Measurements from ENCODE around the gene SLC41A1. TPM values are rescaled to one million over a fixed set of nuclear protein-coding genes. Genes with fewer than 3 reads are reported as not detected.

Gene SLC41A1
- total and polyA plus RNA-seq, 4 experiments from 2014 or later: 9.1 to 26.3 (median 20.2) TPM

GRCh38 chr1:205751036-205751651, 61.9 kb downstream of the SLC41A1 start:
- ChIA-PET POLR2A (ENCODE audit: partially characterized antibody) (interaction anchor here (0.7 to 3.8 kb wide), 6 partner anchors 10 to 120 kb away, joined by 3 to 129 read pairs (median 16); partner anchors contain the start of genes ELK4, RAB29 and SLC41A1), CTCF (ENCODE audit: partially characterized antibody) (interaction anchor here (1.0 kb wide), 1 partner anchor 21 kb away, joined by 4 read pairs; no protein-coding TSS in a partner anchor)
- H3K4me1 Mint-ChIP-seq: peaks cover 24 to 50% (median 35%) of the 10 kb centered on the region in 4 donors
- peak overlapping the region; percentile 17 to 98 (median 94) for H3K4me3 Mint-ChIP-seq
- no peak for DNase-seq
- H3K27me3 Mint-ChIP-seq: peaks cover 0 to 2% of the 10 kb centered on the region in 2 donors
- peaks cover 0 to 12% of the 10 kb centered on the region in 2 donors for H3K36me3 Mint-ChIP-seq
- Histone ChIP-seq H3K4me1 (ENCODE audit: insufficient read depth, low read length) (peaks cover 34% of the 10 kb centered on the region), H3K4me3 (ENCODE audit: low read length in 2 of 2) (no peak overlapping the region), H3K27me3 (ENCODE audit: insufficient read depth, low read length) (no peaks in the 10 kb centered on the region), H3K9me3 (ENCODE audit: control insufficient read depth in 1 of 2, low read length in 2 of 2) (no peaks in the 10 kb centered on the region), H3K27ac (ENCODE audit: low read depth, low read length) (no peak overlapping the region), H3K36me3 (ENCODE audit: insufficient read depth, low read length) (no peaks in the 10 kb centered on the region)
- peaks cover 0 to 2% (median 0%) of the 10 kb centered on the region in 8 donors for H3K9me3 Mint-ChIP-seq
- intact Hi-C loops (cut with micrococcal nuclease): no loop called here
- peak overlapping the region; percentile 33 to 99 (median 97) for H3K27ac Mint-ChIP-seq

- Mint-ChIP-seq H3K36me3 (peaks cover 0 to 12% of the 10 kb centered on the region in 2 donors), H3K9me3 (peaks cover 0 to 2% (median 0%) of the 10 kb centered on the region in 8 donors), H3K27ac (peak within 1 kb of the TSS; percentile 95 to 100 (median 98)), H3K27me3 (peaks cover 0 to 2% of the 10 kb centered on the region in 2 donors), H3K4me3 (peak within 1 kb of the TSS; percentile 95 to 99 (median 98)), H3K4me1 (peaks cover 25 to 57% (median 39%) of the 10 kb centered on the region in 4 donors)
- ChIA-PET CTCF (ENCODE audit: partially characterized antibody) (interaction anchor here (1.0 kb wide), 1 partner anchor 22 kb away, joined by 4 read pairs; no protein-coding TSS in a partner anchor), POLR2A (ENCODE audit: partially characterized antibody) (interaction anchor here (0.5 to 3.8 kb wide), 25 partner anchors 10 to 720 kb away, joined by 3 to 129 read pairs (median 5); partner anchors contain the start of genes DSTYK, ELK4, IKBKE and PM20D1)
- DNase-seq: peak; percentile 94 to 99 (median 98)
- Histone ChIP-seq H3K9me3 (ENCODE audit: control insufficient read depth in 1 of 2, low read length in 2 of 2) (no peaks in the 10 kb centered on the region), H3K27me3 (ENCODE audit: insufficient read depth, low read length) (no peaks in the 10 kb centered on the region), H3K4me3 (ENCODE audit: low read length in 2 of 2) (peak within 1 kb of the TSS; percentile 83 to 91), H3K36me3 (ENCODE audit: insufficient read depth, low read length) (no peaks in the 10 kb centered on the region), H3K27ac (ENCODE audit: low read depth, low read length) (peak within 1 kb of the TSS; percentile 87), H3K4me1 (ENCODE audit: insufficient read depth, low read length) (peaks cover 34% of the 10 kb centered on the region)
- intact Hi-C loops (cut with micrococcal nuclease): loop anchor here (1.0 kb wide), 1 partner anchor 25 kb away; the partner anchor contains the start of gene RAB29
Measured at GRCh38 chr1:205750138-205751035, 62.6 kb downstream of the SLC41A1 start, which contains the start of gene NUCKS1. TSS of gene NUCKS1 (minus strand) at chr1:205750182. CDS start at chr1:205749973, 209 bp downstream.

GRCh38 chr1:205749234-205750137, 63.5 kb downstream of the SLC41A1 start:
- Mint-ChIP-seq H3K9me3 (peaks cover 0 to 2% (median 0%) of the 10 kb centered on the region in 8 donors), H3K36me3 (peaks cover 0 to 12% of the 10 kb centered on the region in 2 donors), H3K4me3 (peak overlapping the region; percentile 95 to 99 (median 98)), H3K27me3 (peaks cover 0 to 2% of the 10 kb centered on the region in 2 donors), H3K4me1 (peaks cover 25 to 64% (median 40%) of the 10 kb centered on the region in 4 donors), H3K27ac (peak overlapping the region; percentile 95 to 100 (median 98))
- CTCF ChIA-PET (ENCODE audit: partially characterized antibody): interaction anchor here (0.8 to 2.0 kb wide), 3 partner anchors 10 to 26 kb away, joined by 4 to 11 read pairs (median 7); partner anchors contain the start of gene RAB29
- POLR2A ChIA-PET (ENCODE audit: partially characterized antibody): interaction anchor here (0.5 to 3.8 kb wide), 27 partner anchors 10 to 817 kb away, joined by 3 to 129 read pairs (median 4); partner anchors contain the start of genes DSTYK, ELK4, IKBKE and PM20D1
- no peaks in the 10 kb centered on the region for H3K27me3 ChIP-seq (ENCODE audit: insufficient read depth, low read length)
- H3K4me3 ChIP-seq (ENCODE audit: low read length in 2 of 2): peak overlapping the region; percentile 83 to 91
- H3K36me3 ChIP-seq (ENCODE audit: insufficient read depth, low read length): no peaks in the 10 kb centered on the region
- no peaks in the 10 kb centered on the region for H3K9me3 ChIP-seq (ENCODE audit: control insufficient read depth in 1 of 2, low read length in 2 of 2)
- peak; percentile 95 to 97 (median 96) for DNase-seq
- peak overlapping the region; percentile 87 for H3K27ac ChIP-seq (ENCODE audit: low read depth, low read length)
- intact Hi-C loops (cut with micrococcal nuclease): loop anchor here (1.0 to 5.0 kb wide), 5 partner anchors 15 to 118 kb away; partner anchors contain the start of genes RAB29 and SLC41A1
- peaks cover 34% of the 10 kb centered on the region for H3K4me1 ChIP-seq (ENCODE audit: insufficient read depth, low read length)

GRCh38 chr1:205748403-205749233, 64.4 kb downstream of the SLC41A1 start:
- H3K4me3 Mint-ChIP-seq: peak overlapping the region; percentile 89 to 99 (median 97)
- H3K36me3 Mint-ChIP-seq: peaks cover 0 to 16% of the 10 kb centered on the region in 2 donors
- H3K27ac Mint-ChIP-seq: peak overlapping the region; percentile 85 to 97 (median 95)
- H3K27ac ChIP-seq (ENCODE audit: low read depth, low read length): peak overlapping the region; percentile 87
- ChIA-PET CTCF (ENCODE audit: partially characterized antibody) (interaction anchor here (0.8 to 2.0 kb wide), 5 partner anchors 9 to 43 kb away, joined by 3 to 11 read pairs (median 4); partner anchors contain the start of gene RAB29), POLR2A (ENCODE audit: partially characterized antibody) (interaction anchor here (0.7 to 3.8 kb wide), 24 partner anchors 9 to 817 kb away, joined by 3 to 129 read pairs (median 5); partner anchors contain the start of genes DSTYK, ELK4, IKBKE and PM20D1)
- peaks cover 31 to 71% (median 45%) of the 10 kb centered on the region in 4 donors for H3K4me1 Mint-ChIP-seq
- H3K9me3 Mint-ChIP-seq: peaks cover 0 to 2% (median 0%) of the 10 kb centered on the region in 8 donors
- no peaks in the 10 kb centered on the region for H3K27me3 ChIP-seq (ENCODE audit: insufficient read depth, low read length)
- H3K27me3 Mint-ChIP-seq: peaks cover 0 to 2% of the 10 kb centered on the region in 2 donors
- H3K36me3 ChIP-seq (ENCODE audit: insufficient read depth, low read length): no peaks in the 10 kb centered on the region
- peak in 4 of 5 donors; percentile 19 to 74 (median 21) for DNase-seq
- H3K4me1 ChIP-seq (ENCODE audit: insufficient read depth, low read length): peaks cover 41% of the 10 kb centered on the region
- intact Hi-C loops (cut with micrococcal nuclease): loop anchor here (1.0 to 5.0 kb wide), 4 partner anchors 14 to 117 kb away; partner anchors contain the start of gene SLC41A1
- peak overlapping the region; percentile 83 to 91 for H3K4me3 ChIP-seq (ENCODE audit: low read length in 2 of 2)
- no peaks in the 10 kb centered on the region for H3K9me3 ChIP-seq (ENCODE audit: control insufficient read depth in 1 of 2, low read length in 2 of 2)

GRCh38 chr1:205746757-205747412, 66.1 kb downstream of the SLC41A1 start:
- peaks cover 45% of the 10 kb centered on the region for H3K4me1 ChIP-seq (ENCODE audit: insufficient read depth, low read length)
- CTCF ChIA-PET (ENCODE audit: partially characterized antibody): interaction anchor here (0.9 to 3.0 kb wide), 4 partner anchors 32 to 88 kb away, joined by 3 to 13 read pairs (median 6); no protein-coding TSS in a partner anchor
- Mint-ChIP-seq H3K4me3 (peak overlapping the region in 7 of 8 donors; percentile 4 to 98 (median 35)), H3K4me1 (peaks cover 38 to 81% (median 56%) of the 10 kb centered on the region in 4 donors), H3K27me3 (peaks cover 0 to 2% of the 10 kb centered on the region in 2 donors), H3K27ac (peak overlapping the region; percentile 9 to 93 (median 48)), H3K36me3 (peaks cover 0 to 16% of the 10 kb centered on the region in 2 donors), H3K9me3 (peaks cover 0 to 2% (median 0%) of the 10 kb centered on the region in 8 donors)
- H3K4me3 ChIP-seq (ENCODE audit: low read length in 2 of 2): no peak overlapping the region
- no peaks in the 10 kb centered on the region for H3K27me3 ChIP-seq (ENCODE audit: insufficient read depth, low read length)
- no peaks in the 10 kb centered on the region for H3K36me3 ChIP-seq (ENCODE audit: insufficient read depth, low read length)
- intact Hi-C loops (cut with micrococcal nuclease): loop anchor here (5.0 kb wide), 1 partner anchor 35 kb away; no protein-coding TSS in a partner anchor
- H3K9me3 ChIP-seq (ENCODE audit: control insufficient read depth in 1 of 2, low read length in 2 of 2): no peaks in the 10 kb centered on the region
- DNase-seq: no peak
- POLR2A ChIA-PET (ENCODE audit: partially characterized antibody): interaction anchor here (0.7 to 3.0 kb wide), 4 partner anchors 11 to 115 kb away, joined by 3 to 29 read pairs (median 4); partner anchors contain the start of gene RAB29
- no peak overlapping the region for H3K27ac ChIP-seq (ENCODE audit: low read depth, low read length)
